DMS153 (cell line): Measurements from ENCODE around the gene PARVB.
A peak's percentile ranks its signal among the peaks of the same experiment; 100 is the strongest.

ENCODE experiments used
- DNase-seq: peaks from one replicate; lab custom pipeline; 2025; lab: John Stamatoyannopoulos, UW

Gene PARVB

GRCh38 chr22:44024288-44024921 is at the start of gene PARVB:
TSS of gene PARVB (plus strand) at chr22:44024302. CDS start at chr22:44024340, 38 bp downstream.
- DNase-seq = no peak

- no peak for DNase-seq
Measured at GRCh38 chr22:43975041-43975440, 49.1 kb upstream of the PARVB start.

- no peak for DNase-seq
Measured at GRCh38 chr22:43976861-43977795, 47.0 kb upstream of the PARVB start.

- DNase-seq = no peak
Measured at GRCh38 chr22:43978558-43978957, 45.5 kb upstream of the PARVB start.

GRCh38 chr22:43980579-43980978 is 43.5 kb upstream of the PARVB start:
- no peak for DNase-seq

- no peak for DNase-seq
Measured at GRCh38 chr22:43980996-43981395, 43.1 kb upstream of the PARVB start.

GRCh38 chr22:43983808-43984207 is 40.3 kb upstream of the PARVB start:
- no peak for DNase-seq

GRCh38 chr22:43985532-43985931 is 38.6 kb upstream of the PARVB start:
- peak; percentile 76 for DNase-seq

GRCh38 chr22:43988116-43988820 is 35.8 kb upstream of the PARVB start:
- no peak for DNase-seq

GRCh38 chr22:43988960-43989359 is 35.1 kb upstream of the PARVB start:
- no peak for DNase-seq

GRCh38 chr22:43990044-43990443 is 34.1 kb upstream of the PARVB start:
- no peak for DNase-seq

GRCh38 chr22:43991316-43992020 is 32.6 kb upstream of the PARVB start:
- no peak for DNase-seq

GRCh38 chr22:43992331-43992821 is 31.7 kb upstream of the PARVB start:
- DNase-seq = peak; percentile 21

GRCh38 chr22:43993072-43993760 is 30.9 kb upstream of the PARVB start:
- peak; percentile 31 for DNase-seq

- no peak for DNase-seq
Measured at GRCh38 chr22:43994006-43994405, 30.1 kb upstream of the PARVB start.

- no peak for DNase-seq
Measured at GRCh38 chr22:43994416-43994815, 29.7 kb upstream of the PARVB start.

GRCh38 chr22:43995057-43995685 is 28.9 kb upstream of the PARVB start:
- DNase-seq = no peak

GRCh38 chr22:43995798-43996169 is 28.3 kb upstream of the PARVB start:
- DNase-seq = no peak

- no peak for DNase-seq
Measured at GRCh38 chr22:43996170-43996980, 27.7 kb upstream of the PARVB start.

GRCh38 chr22:43996981-43997265 is 27.2 kb upstream of the PARVB start:
- DNase-seq = no peak
